H1 (cell line): ENCODE data around the gene FRMD4A. TPM values are rescaled to one million over a fixed set of nuclear protein-coding genes. Genes with fewer than 3 reads are reported as not detected.

Experiments used
- CTCF ChIA-PET: fragments of 300-600 bp; sonication (Branson Sonifier 250); formaldehyde crosslinking; loops from one replicate; lab custom pipeline; 2021; ENCODE audit not compliant: partially characterized antibody; lab: Charles Lee
- POLR2A ChIA-PET: fragments of 300-600 bp; sonication (Branson Sonifier 250); formaldehyde crosslinking; loops from one replicate; lab custom pipeline; 2021; ENCODE audit warnings: inconsistent platforms; ENCODE audit not compliant: partially characterized antibody; lab: Charles Lee
- DNase-seq, 2 experiments: peaks; one replicate each; pipeline versions ENCODE4 v3.0.0 to v3.0.0-alpha.2; 2010 to 2022; ENCODE audit warnings: low spot score in 2 of 2, low read depth in 1 of 2, mixed read lengths in 1 of 2
- FAIRE-seq: peaks from 2 replicates; lab custom pipeline; 2011; peaks lifted over from hg19 to GRCh38; lab: Jason Lieb, UNC
- H2AFZ ChIP-seq: 2 replicates; pipeline ENCODE4 v1.8.1; 2012; ENCODE audit warnings: low read length, inconsistent platforms
- H2AK5ac ChIP-seq: 2 replicates; pipeline ENCODE4 v1.6.1; 2013; ENCODE audit warnings: low read depth, low read length
- H2BK120ac ChIP-seq: replicated peaks from 2 replicates; pipeline ENCODE3; 2013; ENCODE audit warnings: low read depth, low read length, inconsistent platforms
- H2BK12ac ChIP-seq: 2 replicates; pipeline ENCODE4 v1.6.1; 2013; ENCODE audit warnings: low read depth, low read length
- H2BK15ac ChIP-seq: 2 replicates; pipeline ENCODE4 v1.6.1; 2013; ENCODE audit warnings: low read length
- H2BK20ac ChIP-seq: 2 replicates; pipeline ENCODE4 v1.6.1; 2013; ENCODE audit warnings: low read length
- H2BK5ac ChIP-seq: 2 replicates; pipeline ENCODE4 v1.6.1; 2013; ENCODE audit warnings: low read depth, low read length
- H3K14ac ChIP-seq: 2 replicates; pipeline ENCODE4 v1.6.1; 2013; ENCODE audit warnings: inconsistent platforms; ENCODE audit not compliant: insufficient read length
- H3K18ac ChIP-seq: 2 replicates; pipeline ENCODE4 v1.6.1; 2013; ENCODE audit warnings: low read length; ENCODE audit errors: extremely low read depth
- H3K23ac ChIP-seq: 2 replicates; pipeline ENCODE4 v1.6.1; 2013; ENCODE audit warnings: inconsistent platforms; ENCODE audit not compliant: insufficient read length
- H3K23me2 ChIP-seq: 2 replicates; pipeline ENCODE4 v1.6.1; 2013; ENCODE audit warnings: low read depth, low read length
- H3K27ac ChIP-seq: 2 replicates; pipeline ENCODE4 v1.6.1; 2011; ENCODE audit warnings: low read depth, low read length, inconsistent platforms
- H3K27me3 ChIP-seq, 4 experiments: replicated peaks in 1 of 4; 1 replicate in 1 of 4; 2 replicates in 3 of 4; pipeline versions ENCODE4 v1.6.1 to v1.8.1; 2011 to 2013; ENCODE audit warnings: low read length in 3 of 4, mild to moderate bottlenecking in 3 of 4, inconsistent platforms in 2 of 4, mixed read lengths in 2 of 4, moderate library complexity in 1 of 4; ENCODE audit not compliant: control insufficient read depth in 3 of 4, insufficient read depth in 3 of 4; ENCODE audit errors: extremely low read depth in 1 of 4
- H3K36me3 ChIP-seq, 4 experiments: 2 replicates each; pipeline versions ENCODE4 v1.6.1 to v1.8.1; 2011 to 2013; ENCODE audit warnings: mild to moderate bottlenecking in 4 of 4, low read length in 3 of 4, moderate library complexity in 2 of 4, control low read depth in 1 of 4, inconsistent platforms in 1 of 4; ENCODE audit not compliant: insufficient read depth in 4 of 4, control insufficient read depth in 2 of 4
- H3K4ac ChIP-seq: replicated peaks from 2 replicates; pipeline ENCODE3; 2013; ENCODE audit warnings: low read length, low read depth, mixed read lengths, inconsistent platforms; ENCODE audit not compliant: insufficient read length
- H3K4me1 ChIP-seq, 4 experiments: replicated peaks in 1 of 4; 1 replicate in 1 of 4; 2 replicates in 3 of 4; pipeline versions ENCODE4 v1.6.1 to v1.8.1; 2011 to 2013; ENCODE audit warnings: low read length in 3 of 4, inconsistent platforms in 2 of 4, mixed read lengths in 1 of 4; ENCODE audit not compliant: insufficient read depth in 4 of 4, control insufficient read depth in 3 of 4
- H3K4me2 ChIP-seq, 2 experiments: 2 replicates each; pipeline versions ENCODE4 v1.6.1 to v1.8.1; 2011 to 2013; ENCODE audit warnings: low read depth in 2 of 2, low read length in 2 of 2, control low read depth in 1 of 2, inconsistent platforms in 1 of 2, mild to moderate bottlenecking in 1 of 2; ENCODE audit not compliant: insufficient read depth in 1 of 2
- H3K4me3 ChIP-seq, 4 experiments: fragments of 200-600, 300-600 bp in 1 of 4; sonication (generic), shearing (Covaris generic), sonication (Bioruptor Twin) in 1 of 4; 2 replicates each; pipeline versions ENCODE4 v1.5.1 to v1.8.1; 2011 to 2016; ENCODE audit warnings: low read length in 4 of 4, low read depth in 3 of 4, control low read depth in 2 of 4, inconsistent platforms in 2 of 4, mild to moderate bottlenecking in 2 of 4, mixed read lengths in 1 of 4, moderate library complexity in 1 of 4; ENCODE audit not compliant: insufficient read depth in 2 of 4; ENCODE audit errors: extremely low read depth in 1 of 4
- H3K56ac ChIP-seq: replicated peaks from 2 replicates; pipeline ENCODE3; 2013; ENCODE audit warnings: low read depth, mild to moderate bottlenecking, mixed read lengths, low read length, inconsistent platforms; ENCODE audit not compliant: insufficient read length
- H3K79me1 ChIP-seq: 2 replicates; pipeline ENCODE4 v1.6.1; 2013; ENCODE audit warnings: low read depth, low read length, control low read depth
- H3K79me2 ChIP-seq, 2 experiments: 2 replicates each; pipeline versions ENCODE4 v1.6.1 to v1.8.1; 2012 to 2013; ENCODE audit warnings: low read length in 2 of 2, mild to moderate bottlenecking in 2 of 2, inconsistent platforms in 1 of 2; ENCODE audit not compliant: insufficient read depth in 2 of 2, control insufficient read depth in 1 of 2
- H3K9ac ChIP-seq, 4 experiments: replicated peaks in 1 of 4; 1 replicate in 1 of 4; 2 replicates in 3 of 4; pipeline versions ENCODE4 v1.6.1 to v1.8.1; 2011 to 2013; ENCODE audit warnings: low read depth in 3 of 4, low read length in 3 of 4, control low read depth in 2 of 4, mild to moderate bottlenecking in 2 of 4, moderate library complexity in 2 of 4, inconsistent platforms in 1 of 4; ENCODE audit errors: extremely low read depth in 1 of 4
- H3K9me3 ChIP-seq, 2 experiments: 2 replicates each; pipeline versions ENCODE4 v1.6.1 to v1.8.1; 2012 to 2013; ENCODE audit warnings: mild to moderate bottlenecking in 2 of 2, moderate library complexity in 2 of 2, control low read depth in 1 of 2, inconsistent platforms in 1 of 2, low read depth in 1 of 2, low read length in 1 of 2, mixed read lengths in 1 of 2; ENCODE audit not compliant: insufficient read depth in 2 of 2
- H4K20me1 ChIP-seq, 2 experiments: replicated peaks in 1 of 2; 2 replicates each; pipeline versions ENCODE3 to v1.8.1; 2011 to 2013; ENCODE audit warnings: inconsistent platforms in 2 of 2, low read length in 2 of 2, mild to moderate bottlenecking in 1 of 2; ENCODE audit not compliant: insufficient read depth in 2 of 2, control insufficient read depth in 1 of 2
- H4K5ac ChIP-seq: 2 replicates; pipeline ENCODE4 v1.6.1; 2013; ENCODE audit warnings: low read length, low read depth, mixed read lengths, inconsistent platforms; ENCODE audit not compliant: insufficient read length
- H4K8ac ChIP-seq: 2 replicates; pipeline ENCODE4 v1.8.0; 2013; ENCODE audit warnings: mild to moderate bottlenecking, moderate library complexity, low read length, inconsistent platforms; ENCODE audit not compliant: insufficient read depth; ENCODE audit errors: extremely low read depth
- H4K91ac ChIP-seq: replicated peaks from 2 replicates; pipeline ENCODE3; 2013; ENCODE audit warnings: low read length, mixed read lengths, inconsistent platforms; ENCODE audit not compliant: insufficient read length
- whole genome bisulfite sequencing, 2 experiments: shearing (Covaris generic) in 1 of 2; methylation state at CpG; one replicate each; pipeline versions ENCODE4 v1.1.6 to v1.1.7; 2013 to 2015; ENCODE audit warnings: low lambda C conversion rate in 2 of 2, mixed read lengths in 2 of 2, inconsistent platforms in 1 of 2, low coverage in 1 of 2, missing lambda C conversion rate in 1 of 2; ENCODE audit not compliant: insufficient replicate concordance in 2 of 2, insufficient coverage in 1 of 2, insufficient read length in 1 of 2; ENCODE audit errors: extremely low coverage in 1 of 2, missing lambda C conversion rate in 1 of 2; 5-methylcytosine and 5-hydroxymethylcytosine counted together
- polyA plus RNA-seq, 7 experiments: library from polyadenylated mRNA; depleted of rRNA in 3 of 7; stranded (reverse) in 5 of 7; unstranded in 2 of 7; fragments of >200 nt in 5 of 7; fragments of 200-250 nt in 2 of 7; gene quantifications; 1 replicate in 5 of 7; 2 replicates in 1 of 7; 4 replicates in 1 of 7; pipeline versions ENCODE4 v1.2.1 to v1.2.3, GENCODE V29; 2011 to 2013; ENCODE audit warnings: missing spikeins in 2 of 7, mixed read lengths in 2 of 7
- total RNA-seq: library from RNA; stranded (reverse); fragmentation: NEBNext Ultra II Directional; extraction: Animal tissue kit (Norgen Biotek cat#: 25700); gene quantifications from 2 replicates; pipeline ENCODE4 v1.2.1, GENCODE V29; 2021

FRMD4A gene
- total and polyA plus RNA-seq, 2 of the 8 experiments (the other 6 are each of a cell fraction or from before 2014, with no cell fraction given), result 38.6 to 39.6 TPM

DNA sequence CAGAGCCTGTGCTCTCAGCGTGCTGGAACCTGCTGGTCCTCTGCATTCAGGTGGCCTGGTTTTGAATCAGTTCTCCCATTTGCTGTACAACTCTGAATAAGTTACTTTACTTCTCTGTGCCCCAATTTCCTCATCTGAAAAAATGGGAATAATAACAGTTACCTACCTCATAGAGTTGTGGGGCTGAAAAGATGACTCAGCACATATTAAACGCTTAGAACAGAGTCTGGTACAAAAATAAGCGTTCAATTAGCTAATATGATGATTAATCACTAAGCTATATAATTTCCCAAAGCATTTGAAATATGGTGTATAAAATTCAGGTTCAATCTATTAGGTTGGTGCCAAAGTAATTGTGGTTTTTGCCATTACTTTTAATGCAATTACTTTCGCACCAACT is 484.8 kb downstream of the FRMD4A start:
- H2AK5ac ChIP-seq, result no peak overlapping the region
- no peak overlapping the region for H2AFZ ChIP-seq
- no peak for DNase-seq
- no peaks in the 10 kb centered on the region for H3K79me2 ChIP-seq
- H2BK15ac ChIP-seq, result no peak overlapping the region
- POLR2A ChIA-PET, result interaction anchor here (0.7 kb wide), 1 partner anchor 10 kb away, joined by 3 read pairs; no protein-coding TSS in a partner anchor
- H3K4me1 ChIP-seq, result peaks cover 4 to 8% (median 5%) of the 10 kb centered on the region in 4 experiments; a peak in 5 of 7 replicates
- no peak overlapping the region for H2BK120ac ChIP-seq
- H3K23ac ChIP-seq, result no peak overlapping the region
- no peak overlapping the region for H2BK12ac ChIP-seq
- H2BK20ac ChIP-seq, result no peak overlapping the region
- H3K79me1 ChIP-seq, result 0 out of 2 replicates have a peak, but pooled peaks cover 3% of the 10 kb centered on the region
- H3K9me3 ChIP-seq, result peaks cover 11% of the 10 kb centered on the region in 2 experiments
- no peak overlapping the region for H3K9ac ChIP-seq
- no peak overlapping the region for H3K18ac ChIP-seq
- no peak overlapping the region for H4K8ac ChIP-seq
- H3K27me3 ChIP-seq, result no peaks in the 10 kb centered on the region
- H3K27ac ChIP-seq, result no peak overlapping the region
- no peak overlapping the region for H2BK5ac ChIP-seq
- no peak overlapping the region for H3K56ac ChIP-seq
- H4K20me1 ChIP-seq, result no peaks in the 10 kb centered on the region
- no peak overlapping the region for H4K5ac ChIP-seq
- WGBS, 2 experiments, result 86% methylated on average over 4 of the region's 4 CpGs; no CpG with 5 or more reads in 1 of the 2 experiments
- no peak overlapping the region for H3K4ac ChIP-seq
- H4K91ac ChIP-seq, result no peak overlapping the region
- FAIRE-seq, result no peak
- no peak overlapping the region for H3K4me3 ChIP-seq
- CTCF ChIA-PET, result interaction anchor here (0.6 to 1.1 kb wide), 6 partner anchors 13 to 259 kb away, joined by 3 to 4 read pairs (median 3); partner anchors contain the start of gene PRPF18
- peaks cover 0 to 12% (median 0%) of the 10 kb centered on the region in 4 experiments; a peak in 2 of 8 replicates for H3K36me3 ChIP-seq
- no peak overlapping the region for H3K14ac ChIP-seq
- H3K23me2 ChIP-seq, result peaks cover 1% of the 10 kb centered on the region; the same call in 1 of the 2 replicates
- H3K4me2 ChIP-seq, result no peak overlapping the region
